K562 (cell line): ENCODE data around the gene HSPA1B. TPM values are rescaled to one million over a fixed set of nuclear protein-coding genes. Genes with fewer than 3 reads are reported as not detected.

Experiments used
- ARID2 ChIP-seq: fragments of 450-650 bp; IDR thresholded peaks from 2 replicates; pipeline ENCODE4 v1.6.1; 2017; ENCODE audit warnings: antibody characterized with exemption, mild to moderate bottlenecking
- CREB5 ChIP-seq: fragments of 250-450 bp; sonication (Bioruptor Pico); IDR thresholded peaks from 2 replicates; pipeline ENCODE4 v1.5.0; 2020; ENCODE audit warnings: mild to moderate bottlenecking
- FOXP1 ChIP-seq: sonication (generic); formaldehyde crosslinking; IDR thresholded peaks from 2 replicates; pipeline ENCODE4 v1.8.0; 2022; ENCODE audit warnings: mild to moderate bottlenecking, missing genetic modification reagents
- GTF2A2 ChIP-seq: IDR thresholded peaks from 2 replicates; pipeline ENCODE4 v1.6.1; 2016; ENCODE audit warnings: mild to moderate bottlenecking, missing genetic modification characterization, missing compliant biosample characterization
- L3MBTL2 ChIP-seq: fragments of 450-650 bp; IDR thresholded peaks from 2 replicates; pipeline ENCODE4 v1.6.1; 2016; ENCODE audit warnings: mild to moderate bottlenecking, moderate library complexity
- MYNN ChIP-seq, 2 experiments: sonication (generic); formaldehyde crosslinking in 1 of 2; IDR thresholded peaks; 2 replicates each; pipeline versions ENCODE4 v1.5.0 to v1.6.1; 2016 to 2020; ENCODE audit warnings: antibody characterized with exemption in 1 of 2, missing genetic modification reagents in 1 of 2
- PHB ChIP-seq: fragments of 250-450 bp; sonication (Bioruptor Pico); IDR thresholded peaks from 2 replicates; pipeline ENCODE4 v1.5.0; 2021
- RCOR1 ChIP-seq, 2 experiments: IDR thresholded peaks; 2 replicates each; pipeline ENCODE4 v1.6.1; 2012; ENCODE audit warnings: low read depth in 2 of 2, low read length in 2 of 2, borderline replicate concordance in 1 of 2, improper control_type of control experiment in 1 of 2
- SMC3 ChIP-seq: conservative IDR thresholded peaks from 2 replicates; pipeline ENCODE4 v1.6.1; 2011; ENCODE audit warnings: low read depth, low read length, improper control_type of control experiment; ENCODE audit not compliant: insufficient read depth
- THRAP3 ChIP-seq: fragments of 450-650 bp; IDR thresholded peaks from 2 replicates; pipeline ENCODE4 v1.6.1; 2016; ENCODE audit warnings: mild to moderate bottlenecking, inconsistent platforms, borderline replicate concordance
- TSHZ1 ChIP-seq: fragments of 250-450 bp; sonication (Bioruptor Pico); IDR thresholded peaks from 2 replicates; pipeline ENCODE4 v1.4.0; 2020; ENCODE audit warnings: mild to moderate bottlenecking, moderate library complexity
- U2AF2 ChIP-seq: fragments of 200-400 bp; formaldehyde crosslinking; optimal IDR thresholded peaks from 2 replicates; pipeline ENCODE3; 2017; ENCODE audit warnings: low read depth, mild to moderate bottlenecking, low read length
- ZFP36 ChIP-seq: fragments of 150-350 bp; IDR thresholded peaks from 2 replicates; pipeline ENCODE4 v1.6.1; 2018; ENCODE audit warnings: low read length, low read depth; ENCODE audit not compliant: partially characterized antibody
- ZFX ChIP-seq: sonication (generic); formaldehyde crosslinking; IDR thresholded peaks from 2 replicates; pipeline ENCODE4 v1.8.0; 2022; ENCODE audit warnings: mild to moderate bottlenecking, missing genetic modification reagents, moderate library complexity
- ZNF3 ChIP-seq: fragments of 250-450 bp; sonication (Bioruptor Pico); IDR thresholded peaks from 2 replicates; pipeline ENCODE4 v1.5.0; 2021; ENCODE audit warnings: mild to moderate bottlenecking, moderate library complexity
- polyA plus RNA-seq, 8 experiments: library from polyadenylated mRNA; depleted of rRNA in 4 of 8; stranded (reverse) in 5 of 8; unstranded in 3 of 8; fragments of >200 nt; fragmentation: Nextera tagmentation in 2 of 8; fragmentation: Illumina TruSeq in 1 of 8; extraction: Ambion mirVana in 2 of 8; extraction: Trizol in 1 of 8; gene quantifications; 2 replicates each; pipeline versions ENCODE4 v1.2.1 to v1.2.3, GENCODE V29; 2011 to 2014; ENCODE audit warnings: inconsistent platforms in 1 of 8, missing spikeins in 1 of 8
- total RNA-seq, 7 experiments: library from RNA; depleted of rRNA in 6 of 7; stranded (reverse); fragments of >200 nt in 6 of 7; fragmentation: Illumina TruSeq in 2 of 7; extraction: Trizol in 2 of 7; gene quantifications; 2 replicates each; pipeline versions ENCODE4 v1.2.1 to v1.2.3, GENCODE V29; 2011 to 2021; ENCODE audit warnings: low replicate concordance in 1 of 7
- TF ChIP-seq, protein P1 (sequence below): fragments of 250-450 bp; sonication (Bioruptor Pico); IDR thresholded peaks from 2 replicates; pipeline ENCODE4 v1.8.0; 2021; ENCODE audit warnings: borderline replicate concordance, mild to moderate bottlenecking, moderate library complexity; ENCODE audit not compliant: poor library complexity, severe bottlenecking
- TF ChIP-seq, protein P2 (sequence below): sonication (generic); IDR thresholded peaks from 2 replicates; pipeline ENCODE4 v1.6.1; 2016
- TF ChIP-seq, protein P3 (sequence below): fragments of 450-650 bp; IDR thresholded peaks from 2 replicates; pipeline ENCODE4 v1.6.1; 2016; ENCODE audit warnings: borderline replicate concordance

The HSPA1B gene
- total and polyA plus RNA-seq, 9 of the 15 experiments (the other 6 are each of a cell fraction or from before 2014, with no cell fraction given) = 0.27 to 227 (median 51.2) TPM

- TF ChIP-seq, protein P1, sequence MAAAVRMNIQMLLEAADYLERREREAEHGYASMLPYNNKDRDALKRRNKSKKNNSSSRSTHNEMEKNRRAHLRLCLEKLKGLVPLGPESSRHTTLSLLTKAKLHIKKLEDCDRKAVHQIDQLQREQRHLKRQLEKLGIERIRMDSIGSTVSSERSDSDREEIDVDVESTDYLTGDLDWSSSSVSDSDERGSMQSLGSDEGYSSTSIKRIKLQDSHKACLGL (CRISPR knock-in tag) = no peak
- TF ChIP-seq ZNF3 (CRISPR knock-in tag) (no peak), RCOR1 (IDR thresholded peaks at IDR 0.05; ENCODE audit: borderline replicate concordance in 1 of 2, low read depth in 2 of 2, low read length in 2 of 2) (no peak), TSHZ1 (peak; percentile 7; the same call in 1 of the 2 replicates), ZFX (peak; percentile 53), ZFP36 (no peak), U2AF2 (no peak), SMC3 (no peak), GTF2A2 (0 out of 2 replicates have a peak, but pooled peaks have one; percentile 73), ARID2 (0 out of 2 replicates have a peak, but pooled peaks have one; percentile 6), L3MBTL2 (no peak), FOXP1 (CRISPR knock-in tag) (no peak), CREB5 (no peak), MYNN (IDR thresholded peaks at IDR 0.05) (no peak), MYNN (CRISPR knock-in tag; IDR thresholded peaks at IDR 0.05) (no peak), PHB (CRISPR knock-in tag) (peak; percentile 81; the same call in 1 of the 2 replicates), THRAP3 (no peak)
- TF ChIP-seq, protein P2, sequence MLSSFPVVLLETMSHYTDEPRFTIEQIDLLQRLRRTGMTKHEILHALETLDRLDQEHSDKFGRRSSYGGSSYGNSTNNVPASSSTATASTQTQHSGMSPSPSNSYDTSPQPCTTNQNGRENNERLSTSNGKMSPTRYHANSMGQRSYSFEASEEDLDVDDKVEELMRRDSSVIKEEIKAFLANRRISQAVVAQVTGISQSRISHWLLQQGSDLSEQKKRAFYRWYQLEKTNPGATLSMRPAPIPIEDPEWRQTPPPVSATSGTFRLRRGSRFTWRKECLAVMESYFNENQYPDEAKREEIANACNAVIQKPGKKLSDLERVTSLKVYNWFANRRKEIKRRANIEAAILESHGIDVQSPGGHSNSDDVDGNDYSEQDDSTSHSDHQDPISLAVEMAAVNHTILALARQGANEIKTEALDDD = no peak
- TF ChIP-seq, protein P3, sequence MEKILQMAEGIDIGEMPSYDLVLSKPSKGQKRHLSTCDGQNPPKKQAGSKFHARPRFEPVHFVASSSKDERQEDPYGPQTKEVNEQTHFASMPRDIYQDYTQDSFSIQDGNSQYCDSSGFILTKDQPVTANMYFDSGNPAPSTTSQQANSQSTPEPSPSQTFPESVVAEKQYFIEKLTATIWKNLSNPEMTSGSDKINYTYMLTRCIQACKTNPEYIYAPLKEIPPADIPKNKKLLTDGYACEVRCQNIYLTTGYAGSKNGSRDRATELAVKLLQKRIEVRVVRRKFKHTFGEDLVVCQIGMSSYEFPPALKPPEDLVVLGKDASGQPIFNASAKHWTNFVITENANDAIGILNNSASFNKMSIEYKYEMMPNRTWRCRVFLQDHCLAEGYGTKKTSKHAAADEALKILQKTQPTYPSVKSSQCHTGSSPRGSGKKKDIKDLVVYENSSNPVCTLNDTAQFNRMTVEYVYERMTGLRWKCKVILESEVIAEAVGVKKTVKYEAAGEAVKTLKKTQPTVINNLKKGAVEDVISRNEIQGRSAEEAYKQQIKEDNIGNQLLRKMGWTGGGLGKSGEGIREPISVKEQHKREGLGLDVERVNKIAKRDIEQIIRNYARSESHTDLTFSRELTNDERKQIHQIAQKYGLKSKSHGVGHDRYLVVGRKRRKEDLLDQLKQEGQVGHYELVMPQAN = no peak; the same call in 1 of the 2 replicates
Measured at GRCh38 chr6:31794866-31795615, 32.5 kb upstream of the HSPA1B start (continued).
